ENCODE results near the gene VIT.

DNA sequence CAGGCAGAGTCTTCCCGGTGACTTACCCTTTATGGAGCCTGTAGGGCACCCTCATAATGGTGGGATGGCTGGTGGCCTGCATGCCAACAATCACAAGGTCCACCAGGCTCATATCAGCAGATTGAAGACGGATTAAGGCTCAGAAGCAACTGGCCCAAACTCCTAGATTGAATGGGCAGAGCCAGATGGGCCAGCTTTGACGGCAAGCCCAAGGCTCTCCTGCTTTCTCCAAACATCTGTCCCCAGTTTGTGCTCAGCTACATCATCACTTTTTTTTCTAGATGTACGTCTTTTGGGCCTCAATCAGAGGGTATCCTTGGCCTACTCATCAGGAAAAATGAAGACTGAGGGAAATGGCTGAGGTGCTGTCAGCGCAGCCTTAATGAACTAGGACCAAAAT is 114.6 kb downstream of the VIT start:
- no peak for TF ChIP-seq EZH2 (IDR thresholded peaks at IDR 0.05; ENCODE audit: insufficient read depth, poor library complexity, severe bottlenecking)
- no peak for TF ChIP-seq EZH2phosphoT487 (IDR thresholded peaks at IDR 0.05; ENCODE audit: insufficient read depth, low read depth)

Measured in GM23248 (cell line).